Measurements from ENCODE around the gene TFB1M. TPM values are rescaled to one million over a fixed set of nuclear protein-coding genes. Genes with fewer than 3 reads are reported as not detected.

TFB1M gene
- total and polyA plus RNA-seq, 2 donors (not counting 1 experiment from before 2014, with no cell fraction given), result 16.3 to 28.9 TPM

DNA sequence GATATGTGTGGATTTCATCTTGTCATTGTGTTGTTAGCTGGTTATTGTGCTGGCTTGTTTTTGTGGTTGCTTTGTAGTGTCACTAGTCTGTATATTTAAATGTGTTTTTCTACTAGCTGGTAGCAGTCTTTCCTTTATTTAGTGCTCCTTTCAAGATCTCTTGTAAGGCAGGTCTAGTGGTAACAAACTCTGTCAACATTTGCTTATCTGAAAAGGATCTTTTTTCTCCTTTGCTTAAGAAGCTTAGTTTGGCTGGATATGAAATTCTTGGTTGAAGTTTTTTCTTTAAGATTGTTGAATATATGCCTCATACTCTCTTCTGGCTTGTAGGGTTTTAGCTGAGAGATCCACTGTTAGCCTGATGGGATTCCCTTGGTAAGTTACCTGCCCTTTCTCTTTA, 32.7 kb upstream of the TFB1M start:
- H2AFZ ChIP-seq (ENCODE audit: low read length), result no peak overlapping the region
- no peak overlapping the region for H3K4me3 ChIP-seq (replicated peaks in 1 of 4; ENCODE audit: control extremely low read depth in 1 of 4, insufficient read depth in 1 of 4, low read depth in 3 of 4, low read length in 4 of 4)
- no peak overlapping the region for H3K4me2 ChIP-seq (ENCODE audit: extremely low read depth, insufficient read depth, low read length)
- H3K36me3 ChIP-seq (ENCODE audit: control insufficient read depth, insufficient read depth, low read length), result no peaks in the 10 kb centered on the region
- H3K79me2 ChIP-seq (ENCODE audit: control insufficient read depth, insufficient read depth, low read length), result no peaks in the 10 kb centered on the region
- no peak overlapping the region for H3K27ac ChIP-seq (ENCODE audit: insufficient read depth, low read length)
- H3K9ac ChIP-seq (ENCODE audit: insufficient read depth, low read length), result no peak overlapping the region
- no peaks in the 10 kb centered on the region for H3K4me1 ChIP-seq (ENCODE audit: control insufficient read depth, extremely low read depth, insufficient read depth, low read length)
- H4K20me1 ChIP-seq (ENCODE audit: control insufficient read depth, extremely low read depth, insufficient read depth, low read length), result no peaks in the 10 kb centered on the region
- no peaks in the 10 kb centered on the region for H3K9me3 ChIP-seq (ENCODE audit: control insufficient read depth, insufficient read depth, low read depth, low read length)
- no peak for DNase-seq (ENCODE audit: low read depth in 2 of 2)
- no peak for TF ChIP-seq EZH2 (IDR thresholded peaks at IDR 0.05; ENCODE audit: low read length, missing control alignments)
- TF ChIP-seq, protein P1, sequence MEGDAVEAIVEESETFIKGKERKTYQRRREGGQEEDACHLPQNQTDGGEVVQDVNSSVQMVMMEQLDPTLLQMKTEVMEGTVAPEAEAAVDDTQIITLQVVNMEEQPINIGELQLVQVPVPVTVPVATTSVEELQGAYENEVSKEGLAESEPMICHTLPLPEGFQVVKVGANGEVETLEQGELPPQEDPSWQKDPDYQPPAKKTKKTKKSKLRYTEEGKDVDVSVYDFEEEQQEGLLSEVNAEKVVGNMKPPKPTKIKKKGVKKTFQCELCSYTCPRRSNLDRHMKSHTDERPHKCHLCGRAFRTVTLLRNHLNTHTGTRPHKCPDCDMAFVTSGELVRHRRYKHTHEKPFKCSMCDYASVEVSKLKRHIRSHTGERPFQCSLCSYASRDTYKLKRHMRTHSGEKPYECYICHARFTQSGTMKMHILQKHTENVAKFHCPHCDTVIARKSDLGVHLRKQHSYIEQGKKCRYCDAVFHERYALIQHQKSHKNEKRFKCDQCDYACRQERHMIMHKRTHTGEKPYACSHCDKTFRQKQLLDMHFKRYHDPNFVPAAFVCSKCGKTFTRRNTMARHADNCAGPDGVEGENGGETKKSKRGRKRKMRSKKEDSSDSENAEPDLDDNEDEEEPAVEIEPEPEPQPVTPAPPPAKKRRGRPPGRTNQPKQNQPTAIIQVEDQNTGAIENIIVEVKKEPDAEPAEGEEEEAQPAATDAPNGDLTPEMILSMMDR (conservative IDR thresholded peaks at IDR 0.05 in 1 of 2, IDR thresholded peaks at IDR 0.05 in 1 of 2; ENCODE audit: low read depth in 1 of 2, low read length in 2 of 2), result no peak
- H3K27me3 ChIP-seq (ENCODE audit: control insufficient read depth, insufficient read depth, low read length), result no peaks in the 10 kb centered on the region

DNA sequence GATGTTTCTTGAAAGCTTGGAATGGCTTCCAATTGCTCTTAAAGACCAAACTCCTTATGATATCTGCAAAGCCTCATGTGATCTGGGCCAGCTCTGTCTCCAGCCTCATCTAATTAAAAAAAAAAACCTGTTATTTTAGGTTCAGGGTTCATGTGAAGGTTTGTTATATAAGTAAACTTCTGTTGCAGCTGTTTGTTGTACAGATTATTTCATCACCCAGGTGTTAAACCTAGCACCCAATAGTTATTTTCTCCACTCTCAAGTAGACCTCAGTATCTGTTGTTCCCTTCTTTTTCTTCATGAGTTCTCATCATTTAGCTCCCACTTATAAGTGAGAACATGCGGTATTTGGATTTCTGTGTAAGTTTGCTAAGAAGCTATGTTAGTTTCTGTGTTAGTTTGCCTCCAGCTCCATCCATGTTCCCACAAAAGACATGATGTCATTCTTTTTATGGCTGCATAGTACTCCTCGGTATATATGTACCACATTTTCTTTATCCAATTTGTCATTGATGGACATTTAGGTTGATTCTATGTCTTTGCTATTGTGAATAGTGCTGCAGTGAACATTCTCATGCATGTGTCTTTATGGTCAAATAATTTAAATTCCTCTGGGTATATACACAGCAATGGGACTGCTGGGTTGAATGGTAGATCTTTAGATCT, 30.2 kb upstream of the TFB1M start:
- Histone ChIP-seq H3K9ac (ENCODE audit: insufficient read depth, low read length) (no peak overlapping the region), H3K79me2 (ENCODE audit: control insufficient read depth, insufficient read depth, low read length) (no peaks in the 10 kb centered on the region), H3K4me3 (replicated peaks in 1 of 4; ENCODE audit: control extremely low read depth in 1 of 4, insufficient read depth in 1 of 4, low read depth in 3 of 4, low read length in 4 of 4) (no peak overlapping the region), H4K20me1 (ENCODE audit: control insufficient read depth, extremely low read depth, insufficient read depth, low read length) (no peaks in the 10 kb centered on the region), H3K27me3 (ENCODE audit: control insufficient read depth, insufficient read depth, low read length) (no peaks in the 10 kb centered on the region), H3K27ac (ENCODE audit: insufficient read depth, low read length) (no peak overlapping the region), H3K9me3 (ENCODE audit: control insufficient read depth, insufficient read depth, low read depth, low read length) (no peaks in the 10 kb centered on the region), H2AFZ (ENCODE audit: low read length) (no peak overlapping the region), H3K4me2 (ENCODE audit: extremely low read depth, insufficient read depth, low read length) (no peak overlapping the region), H3K4me1 (ENCODE audit: control insufficient read depth, extremely low read depth, insufficient read depth, low read length) (peaks cover 5% of the 10 kb centered on the region), H3K36me3 (ENCODE audit: control insufficient read depth, insufficient read depth, low read length) (no peaks in the 10 kb centered on the region)
- TF ChIP-seq EZH2 (IDR thresholded peaks at IDR 0.05; ENCODE audit: low read length, missing control alignments), result no peak
- TF ChIP-seq, protein P1 (conservative IDR thresholded peaks at IDR 0.05 in 1 of 2, IDR thresholded peaks at IDR 0.05 in 1 of 2; ENCODE audit: low read depth in 1 of 2, low read length in 2 of 2), result no peak
- DNase-seq (ENCODE audit: low read depth in 2 of 2), result no peak

DNA sequence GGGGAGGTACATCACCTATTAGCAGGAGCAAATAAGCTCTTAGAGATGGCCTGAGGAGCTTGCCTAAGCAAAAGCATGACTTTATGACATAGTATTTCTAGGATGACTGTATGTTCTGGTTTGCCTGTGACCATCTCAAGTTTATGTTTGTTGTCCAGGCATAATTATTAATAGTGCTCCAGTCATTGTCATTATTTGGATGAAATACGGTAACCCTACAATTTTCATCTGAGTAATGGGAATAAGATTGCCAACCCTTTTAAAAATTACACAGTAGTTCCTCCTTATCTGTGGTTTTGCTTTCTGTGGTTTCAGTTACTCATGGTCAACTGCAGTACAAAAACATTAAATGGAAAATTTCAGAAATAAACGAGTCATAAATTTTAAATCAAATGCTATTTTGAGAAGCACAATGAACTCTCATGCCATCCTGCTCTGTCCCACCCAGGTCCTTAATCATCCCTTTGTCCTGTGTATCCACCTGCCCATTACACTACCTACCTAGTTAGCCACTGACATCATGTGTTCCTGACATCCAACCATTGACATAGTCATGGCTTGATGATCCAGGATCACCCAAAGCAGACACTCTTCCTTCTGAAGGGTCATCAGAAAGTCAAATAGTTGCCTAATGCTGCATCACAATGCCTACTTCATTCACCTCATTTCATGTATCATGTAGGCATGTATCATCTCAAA, 27.0 kb upstream of the TFB1M start:
- no peak overlapping the region for H3K27ac ChIP-seq (ENCODE audit: insufficient read depth, low read length)
- TF ChIP-seq, protein P1 (conservative IDR thresholded peaks at IDR 0.05 in 1 of 2, IDR thresholded peaks at IDR 0.05 in 1 of 2; ENCODE audit: low read depth in 1 of 2, low read length in 2 of 2), result no peak
- no peak for TF ChIP-seq EZH2 (IDR thresholded peaks at IDR 0.05; ENCODE audit: low read length, missing control alignments)
- peak; percentile 49 to 92 for DNase-seq (ENCODE audit: low read depth in 2 of 2)
- H3K36me3 ChIP-seq (ENCODE audit: control insufficient read depth, insufficient read depth, low read length), result no peaks in the 10 kb centered on the region
- no peaks in the 10 kb centered on the region for H3K27me3 ChIP-seq (ENCODE audit: control insufficient read depth, insufficient read depth, low read length)
- H3K4me1 ChIP-seq (ENCODE audit: control insufficient read depth, extremely low read depth, insufficient read depth, low read length), result peaks cover 5% of the 10 kb centered on the region
- no peaks in the 10 kb centered on the region for H3K79me2 ChIP-seq (ENCODE audit: control insufficient read depth, insufficient read depth, low read length)
- no peak overlapping the region for H3K4me3 ChIP-seq (replicated peaks in 1 of 4; ENCODE audit: control extremely low read depth in 1 of 4, insufficient read depth in 1 of 4, low read depth in 3 of 4, low read length in 4 of 4)
- H4K20me1 ChIP-seq (ENCODE audit: control insufficient read depth, extremely low read depth, insufficient read depth, low read length), result no peaks in the 10 kb centered on the region
- H3K9ac ChIP-seq (ENCODE audit: insufficient read depth, low read length), result no peak overlapping the region
- peak overlapping the region; percentile 33 for H2AFZ ChIP-seq (ENCODE audit: low read length)
- H3K4me2 ChIP-seq (ENCODE audit: extremely low read depth, insufficient read depth, low read length), result peak overlapping the region; percentile 8
- H3K9me3 ChIP-seq (ENCODE audit: control insufficient read depth, insufficient read depth, low read depth, low read length), result no peaks in the 10 kb centered on the region
